WTC11 (cell line): ENCODE results near the gene NBAS. TPM values are rescaled to one million over a fixed set of nuclear protein-coding genes. Genes with fewer than 3 reads are reported as not detected.
"Not testable (repeated sequence)": the region's sequence is repeated elsewhere in the genome, so short reads cannot be mapped to it uniquely, and the experiment has no call there.

Experiments used
- ATAC-seq: fragments of 200-7000 bp; cut with Tn5 transposase; 2 replicates; pipeline ENCODE4 v1.10.0; 2021; ENCODE audit warnings: mild to moderate bottlenecking, moderate library complexity
- CTCF ChIA-PET: fragments of 300-600 bp; sonication (Branson Sonifier 250); formaldehyde crosslinking; loops from one replicate; lab custom pipeline; 2021; ENCODE audit warnings: antibody characterized with exemption; lab: Charles Lee
- POLR2A ChIA-PET: fragments of 350-600 bp; sonication (Branson Sonifier 250); formaldehyde crosslinking; loops from one replicate; lab custom pipeline; 2021; ENCODE audit warnings: antibody characterized with exemption; lab: Charles Lee
- DNase-seq: peaks from one replicate; pipeline ENCODE4 v3.0.0; 2021; ENCODE audit warnings: low spot score
- H3K27ac Mint-ChIP-seq: 2 replicates; pipeline ENCODE4 v1.8.0; 2021; ENCODE audit warnings: mixed read lengths
- H3K27me3 Mint-ChIP-seq: 2 replicates; pipeline ENCODE4 v1.8.0; 2021; ENCODE audit warnings: low read depth, mild to moderate bottlenecking, moderate library complexity, mixed read lengths
- H3K36me3 Mint-ChIP-seq: 2 replicates; pipeline ENCODE4 v1.8.0; 2021; ENCODE audit warnings: mixed read lengths
- H3K4me1 Mint-ChIP-seq: 2 replicates; pipeline ENCODE4 v1.8.0; 2022; ENCODE audit warnings: mixed read lengths
- H3K4me3 Mint-ChIP-seq: 2 replicates; pipeline ENCODE4 v1.8.0; 2021; ENCODE audit warnings: mild to moderate bottlenecking, moderate library complexity, mixed read lengths
- H3K9me3 Mint-ChIP-seq: 2 replicates; pipeline ENCODE4 v1.8.0; 2021; ENCODE audit warnings: mixed read lengths
- FOXK1 ChIP-seq: sonication (generic); formaldehyde crosslinking; IDR thresholded peaks from 2 replicates; pipeline ENCODE4 v1.8.0; 2022; ENCODE audit warnings: mild to moderate bottlenecking, moderate library complexity, missing genetic modification reagents
- JAZF1 ChIP-seq: fragments of 250-450 bp; sonication (Bioruptor Pico); IDR thresholded peaks from 2 replicates; pipeline ENCODE4 v1.9.0; 2021; ENCODE audit warnings: moderate library complexity, mild to moderate bottlenecking, inconsistent platforms
- MXD4 ChIP-seq: fragments of 250-450 bp; sonication (Bioruptor Pico); IDR thresholded peaks from 2 replicates; pipeline ENCODE4 v1.8.0; 2021; ENCODE audit warnings: mild to moderate bottlenecking, moderate library complexity, borderline replicate concordance
- MYBL2 ChIP-seq: sonication (generic); formaldehyde crosslinking; IDR thresholded peaks from 2 replicates; pipeline ENCODE4 v1.8.1; 2023; ENCODE audit warnings: mild to moderate bottlenecking, moderate library complexity, missing genetic modification reagents
- OVOL2 ChIP-seq: fragments of 250-450 bp; sonication (Bioruptor Pico); IDR thresholded peaks from 2 replicates; pipeline ENCODE4 v1.9.0; 2021; ENCODE audit warnings: mild to moderate bottlenecking, borderline replicate concordance
- SMAD4 ChIP-seq: sonication (generic); formaldehyde crosslinking; IDR thresholded peaks from 2 replicates; pipeline ENCODE4 v1.8.0; 2022; ENCODE audit warnings: mild to moderate bottlenecking, missing genetic modification reagents
- SOX15 ChIP-seq: fragments of 250-450 bp; sonication (Bioruptor Pico); IDR thresholded peaks from 2 replicates; pipeline ENCODE4 v1.9.0; 2021; ENCODE audit warnings: mild to moderate bottlenecking
- TCF7 ChIP-seq: sonication (generic); formaldehyde crosslinking; IDR thresholded peaks from 2 replicates; pipeline ENCODE4 v1.8.0; 2022; ENCODE audit warnings: mild to moderate bottlenecking, low read depth, missing genetic modification reagents, moderate library complexity
- TEAD4 ChIP-seq: sonication (generic); formaldehyde crosslinking; IDR thresholded peaks from 2 replicates; pipeline ENCODE4 v1.8.0; 2022; ENCODE audit warnings: mild to moderate bottlenecking, missing genetic modification reagents
- TP53 ChIP-seq: sonication (generic); formaldehyde crosslinking; IDR thresholded peaks from 2 replicates; pipeline ENCODE4 v1.8.1; 2023; ENCODE audit warnings: mild to moderate bottlenecking, missing genetic modification reagents
- ZNF121 ChIP-seq: sonication (generic); formaldehyde crosslinking; IDR thresholded peaks from 2 replicates; pipeline ENCODE4 v1.8.0; 2023; ENCODE audit warnings: missing genetic modification reagents
- ZNF317 ChIP-seq: sonication (generic); formaldehyde crosslinking; IDR thresholded peaks from 2 replicates; pipeline ENCODE4 v1.8.1; 2023; ENCODE audit warnings: low read depth, mild to moderate bottlenecking, moderate library complexity, missing genetic modification reagents, borderline replicate concordance
- ZNF416 ChIP-seq: fragments of 250-450 bp; sonication (Bioruptor Pico); IDR thresholded peaks from 2 replicates; pipeline ENCODE4 v1.9.0; 2021; ENCODE audit warnings: mild to moderate bottlenecking, inconsistent platforms
- total RNA-seq: library from RNA; stranded (reverse); gene quantifications from 3 replicates; pipeline ENCODE4 v1.2.3, GENCODE V29; 2021
- TF ChIP-seq, protein P1 (sequence below): fragments of 250-450 bp; sonication (Bioruptor Pico); IDR thresholded peaks from 2 replicates; pipeline ENCODE4 v1.8.0; 2021; ENCODE audit warnings: mild to moderate bottlenecking
- TF ChIP-seq, protein P2 (sequence below): sonication (generic); formaldehyde crosslinking; IDR thresholded peaks from 2 replicates; pipeline ENCODE4 v1.8.1; 2022; ENCODE audit warnings: missing genetic modification reagents, borderline replicate concordance
- TF ChIP-seq, protein P3 (sequence below): sonication (generic); formaldehyde crosslinking; IDR thresholded peaks from 2 replicates; pipeline ENCODE4 v1.8.0; 2022; ENCODE audit warnings: mild to moderate bottlenecking, missing genetic modification reagents
- TF ChIP-seq, protein P4 (sequence below): fragments of 200-600 bp; IDR thresholded peaks from 2 replicates; pipeline ENCODE4 v1.8.0; 2022; ENCODE audit warnings: antibody characterized with exemption
- TF ChIP-seq, protein P5 (sequence below): sonication (generic); formaldehyde crosslinking; IDR thresholded peaks from 2 replicates; pipeline ENCODE4 v1.8.0; 2022; ENCODE audit warnings: mild to moderate bottlenecking, missing genetic modification reagents
- TF ChIP-seq, protein P6 (sequence below): sonication (generic); formaldehyde crosslinking; IDR thresholded peaks from 2 replicates; pipeline ENCODE4 v1.8.1; 2023; ENCODE audit warnings: mild to moderate bottlenecking, missing genetic modification reagents
- TF ChIP-seq, protein P7 (sequence below): fragments of 250-450 bp; sonication (Bioruptor Pico); IDR thresholded peaks from 2 replicates; pipeline ENCODE4 v2.1.2; 2022; ENCODE audit warnings: mild to moderate bottlenecking, moderate library complexity
- TF ChIP-seq, protein P8 (sequence below): sonication (generic); formaldehyde crosslinking; IDR thresholded peaks from 2 replicates; pipeline ENCODE4 v1.8.1; 2022; ENCODE audit warnings: mild to moderate bottlenecking, moderate library complexity, missing genetic modification reagents

NBAS gene
- total RNA-seq, 1 experiment from 2014 or later, result 32.3 TPM

DNA sequence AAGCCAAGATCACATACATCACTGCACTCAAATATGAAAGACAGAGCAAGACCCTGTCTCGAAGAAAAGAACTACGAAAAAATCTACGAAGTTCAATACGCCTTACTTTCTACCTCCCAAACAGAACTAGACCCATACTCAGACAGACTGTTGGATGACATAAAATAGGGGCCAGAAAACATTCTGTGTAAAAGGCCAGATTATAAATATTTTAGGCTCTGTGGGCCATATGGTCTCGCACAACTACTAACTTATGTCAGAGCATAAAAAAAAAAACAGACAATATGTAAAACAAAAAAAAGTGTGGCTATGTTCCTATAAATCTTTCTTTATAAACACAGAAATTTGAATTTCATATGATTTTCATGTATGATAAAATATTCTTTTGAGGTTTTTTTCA, 40.8 kb downstream of the NBAS start (continued):
- TF ChIP-seq, protein P1, sequence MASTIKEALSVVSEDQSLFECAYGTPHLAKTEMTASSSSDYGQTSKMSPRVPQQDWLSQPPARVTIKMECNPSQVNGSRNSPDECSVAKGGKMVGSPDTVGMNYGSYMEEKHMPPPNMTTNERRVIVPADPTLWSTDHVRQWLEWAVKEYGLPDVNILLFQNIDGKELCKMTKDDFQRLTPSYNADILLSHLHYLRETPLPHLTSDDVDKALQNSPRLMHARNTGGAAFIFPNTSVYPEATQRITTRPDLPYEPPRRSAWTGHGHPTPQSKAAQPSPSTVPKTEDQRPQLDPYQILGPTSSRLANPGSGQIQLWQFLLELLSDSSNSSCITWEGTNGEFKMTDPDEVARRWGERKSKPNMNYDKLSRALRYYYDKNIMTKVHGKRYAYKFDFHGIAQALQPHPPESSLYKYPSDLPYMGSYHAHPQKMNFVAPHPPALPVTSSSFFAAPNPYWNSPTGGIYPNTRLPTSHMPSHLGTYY (CRISPR knock-in tag), result no peak
- TF ChIP-seq, protein P2, sequence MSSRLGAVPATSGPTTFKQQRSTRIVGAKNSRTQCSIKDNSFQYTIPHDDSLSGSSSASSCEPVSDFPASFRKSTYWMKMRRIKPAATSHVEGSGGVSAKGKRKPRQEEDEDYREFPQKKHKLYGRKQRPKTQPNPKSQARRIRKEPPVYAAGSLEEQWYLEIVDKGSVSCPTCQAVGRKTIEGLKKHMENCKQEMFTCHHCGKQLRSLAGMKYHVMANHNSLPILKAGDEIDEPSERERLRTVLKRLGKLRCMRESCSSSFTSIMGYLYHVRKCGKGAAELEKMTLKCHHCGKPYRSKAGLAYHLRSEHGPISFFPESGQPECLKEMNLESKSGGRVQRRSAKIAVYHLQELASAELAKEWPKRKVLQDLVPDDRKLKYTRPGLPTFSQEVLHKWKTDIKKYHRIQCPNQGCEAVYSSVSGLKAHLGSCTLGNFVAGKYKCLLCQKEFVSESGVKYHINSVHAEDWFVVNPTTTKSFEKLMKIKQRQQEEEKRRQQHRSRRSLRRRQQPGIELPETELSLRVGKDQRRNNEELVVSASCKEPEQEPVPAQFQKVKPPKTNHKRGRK (CRISPR knock-in tag), result no peak
- TF ChIP-seq, protein P3, sequence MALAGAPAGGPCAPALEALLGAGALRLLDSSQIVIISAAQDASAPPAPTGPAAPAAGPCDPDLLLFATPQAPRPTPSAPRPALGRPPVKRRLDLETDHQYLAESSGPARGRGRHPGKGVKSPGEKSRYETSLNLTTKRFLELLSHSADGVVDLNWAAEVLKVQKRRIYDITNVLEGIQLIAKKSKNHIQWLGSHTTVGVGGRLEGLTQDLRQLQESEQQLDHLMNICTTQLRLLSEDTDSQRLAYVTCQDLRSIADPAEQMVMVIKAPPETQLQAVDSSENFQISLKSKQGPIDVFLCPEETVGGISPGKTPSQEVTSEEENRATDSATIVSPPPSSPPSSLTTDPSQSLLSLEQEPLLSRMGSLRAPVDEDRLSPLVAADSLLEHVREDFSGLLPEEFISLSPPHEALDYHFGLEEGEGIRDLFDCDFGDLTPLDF (CRISPR knock-in tag), result no peak
- TF ChIP-seq TCF7 (no peak), ZNF416 (no peak), SMAD4 (CRISPR knock-in tag) (no peak), MYBL2 (no peak)

DNA sequence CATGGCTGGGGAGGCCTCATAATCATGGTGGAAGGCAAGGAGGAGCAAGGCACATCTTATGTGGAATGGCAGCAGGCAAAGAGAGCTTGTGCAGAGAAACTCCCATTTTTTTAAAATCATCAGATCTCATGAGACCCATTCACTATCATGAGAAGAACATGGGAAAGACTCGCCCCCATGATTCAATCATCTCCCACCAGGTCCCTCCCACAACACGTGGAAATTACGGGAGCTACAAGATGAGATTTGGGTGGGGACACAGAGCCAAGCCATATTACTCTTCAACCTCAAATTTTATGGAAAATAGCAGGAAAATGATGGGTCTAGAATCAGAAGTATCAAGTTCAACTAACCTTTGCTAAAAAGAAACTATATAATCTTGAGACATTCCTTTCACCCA, 42.4 kb downstream of the NBAS start:
- H3K27ac Mint-ChIP-seq, H3K4me3 Mint-ChIP-seq, ATAC-seq, DNase-seq, H3K4me1 Mint-ChIP-seq, POLR2A ChIA-PET, H3K27me3 Mint-ChIP-seq, H3K36me3 Mint-ChIP-seq, H3K9me3 Mint-ChIP-seq: not testable (repeated sequence)
- CTCF ChIA-PET, result interaction anchor here (0.6 kb wide), 1 partner anchor 1937 kb away, joined by 3 read pairs; no protein-coding TSS in a partner anchor

DNA sequence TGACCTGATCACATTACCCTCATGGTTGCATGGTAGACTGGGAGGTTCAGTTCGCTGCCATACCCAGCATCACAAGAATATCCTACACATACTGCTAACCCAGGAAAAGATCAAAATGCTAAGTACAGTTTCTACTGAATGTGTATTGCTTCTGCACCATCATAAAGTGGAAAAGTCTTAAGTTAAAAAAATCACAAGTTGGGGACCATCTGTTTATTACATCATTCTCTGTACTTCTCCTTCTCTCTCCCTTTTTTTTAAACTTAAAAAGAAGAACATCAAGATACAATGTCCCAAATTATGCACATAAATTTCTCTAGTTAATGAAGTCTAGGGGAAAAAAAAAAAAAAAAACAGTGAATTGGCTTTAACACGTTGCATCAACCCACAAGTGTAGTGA, 43.3 kb downstream of the NBAS start:
- ChIA-PET CTCF (no interaction called here), POLR2A (no interaction called here)
- H3K27me3 Mint-ChIP-seq, result no peaks in the 10 kb centered on the region
- ATAC-seq, result no peak
- H3K36me3 Mint-ChIP-seq, result peaks cover 9% of the 10 kb centered on the region
- no peak overlapping the region for H3K4me3 Mint-ChIP-seq
- H3K27ac Mint-ChIP-seq, result no peak overlapping the region
- H3K4me1 Mint-ChIP-seq, result no peaks in the 10 kb centered on the region
- no peak for DNase-seq
- H3K9me3 Mint-ChIP-seq, result peaks cover 7% of the 10 kb centered on the region
- TF ChIP-seq FOXK1 (CRISPR knock-in tag) (no peak), TEAD4 (CRISPR knock-in tag) (no peak), OVOL2 (CRISPR knock-in tag) (no peak), TP53 (CRISPR knock-in tag) (no peak), JAZF1 (CRISPR knock-in tag) (no peak), MYBL2 (no peak), ZNF121 (CRISPR knock-in tag) (no peak), MXD4 (CRISPR knock-in tag) (no peak), SOX15 (no peak), ZNF317 (CRISPR knock-in tag) (no peak)
- TF ChIP-seq, protein P4, sequence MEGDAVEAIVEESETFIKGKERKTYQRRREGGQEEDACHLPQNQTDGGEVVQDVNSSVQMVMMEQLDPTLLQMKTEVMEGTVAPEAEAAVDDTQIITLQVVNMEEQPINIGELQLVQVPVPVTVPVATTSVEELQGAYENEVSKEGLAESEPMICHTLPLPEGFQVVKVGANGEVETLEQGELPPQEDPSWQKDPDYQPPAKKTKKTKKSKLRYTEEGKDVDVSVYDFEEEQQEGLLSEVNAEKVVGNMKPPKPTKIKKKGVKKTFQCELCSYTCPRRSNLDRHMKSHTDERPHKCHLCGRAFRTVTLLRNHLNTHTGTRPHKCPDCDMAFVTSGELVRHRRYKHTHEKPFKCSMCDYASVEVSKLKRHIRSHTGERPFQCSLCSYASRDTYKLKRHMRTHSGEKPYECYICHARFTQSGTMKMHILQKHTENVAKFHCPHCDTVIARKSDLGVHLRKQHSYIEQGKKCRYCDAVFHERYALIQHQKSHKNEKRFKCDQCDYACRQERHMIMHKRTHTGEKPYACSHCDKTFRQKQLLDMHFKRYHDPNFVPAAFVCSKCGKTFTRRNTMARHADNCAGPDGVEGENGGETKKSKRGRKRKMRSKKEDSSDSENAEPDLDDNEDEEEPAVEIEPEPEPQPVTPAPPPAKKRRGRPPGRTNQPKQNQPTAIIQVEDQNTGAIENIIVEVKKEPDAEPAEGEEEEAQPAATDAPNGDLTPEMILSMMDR, result no peak
- TF ChIP-seq, protein P5, sequence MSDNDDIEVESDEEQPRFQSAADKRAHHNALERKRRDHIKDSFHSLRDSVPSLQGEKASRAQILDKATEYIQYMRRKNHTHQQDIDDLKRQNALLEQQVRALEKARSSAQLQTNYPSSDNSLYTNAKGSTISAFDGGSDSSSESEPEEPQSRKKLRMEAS (CRISPR knock-in tag), result no peak
- TF ChIP-seq, protein P6, sequence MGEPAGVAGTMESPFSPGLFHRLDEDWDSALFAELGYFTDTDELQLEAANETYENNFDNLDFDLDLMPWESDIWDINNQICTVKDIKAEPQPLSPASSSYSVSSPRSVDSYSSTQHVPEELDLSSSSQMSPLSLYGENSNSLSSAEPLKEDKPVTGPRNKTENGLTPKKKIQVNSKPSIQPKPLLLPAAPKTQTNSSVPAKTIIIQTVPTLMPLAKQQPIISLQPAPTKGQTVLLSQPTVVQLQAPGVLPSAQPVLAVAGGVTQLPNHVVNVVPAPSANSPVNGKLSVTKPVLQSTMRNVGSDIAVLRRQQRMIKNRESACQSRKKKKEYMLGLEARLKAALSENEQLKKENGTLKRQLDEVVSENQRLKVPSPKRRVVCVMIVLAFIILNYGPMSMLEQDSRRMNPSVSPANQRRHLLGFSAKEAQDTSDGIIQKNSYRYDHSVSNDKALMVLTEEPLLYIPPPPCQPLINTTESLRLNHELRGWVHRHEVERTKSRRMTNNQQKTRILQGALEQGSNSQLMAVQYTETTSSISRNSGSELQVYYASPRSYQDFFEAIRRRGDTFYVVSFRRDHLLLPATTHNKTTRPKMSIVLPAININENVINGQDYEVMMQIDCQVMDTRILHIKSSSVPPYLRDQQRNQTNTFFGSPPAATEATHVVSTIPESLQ (CRISPR knock-in tag), result no peak
- TF ChIP-seq, protein P1 (CRISPR knock-in tag), result no peak
- TF ChIP-seq, protein P3 (CRISPR knock-in tag), result no peak
- TF ChIP-seq, protein P7, sequence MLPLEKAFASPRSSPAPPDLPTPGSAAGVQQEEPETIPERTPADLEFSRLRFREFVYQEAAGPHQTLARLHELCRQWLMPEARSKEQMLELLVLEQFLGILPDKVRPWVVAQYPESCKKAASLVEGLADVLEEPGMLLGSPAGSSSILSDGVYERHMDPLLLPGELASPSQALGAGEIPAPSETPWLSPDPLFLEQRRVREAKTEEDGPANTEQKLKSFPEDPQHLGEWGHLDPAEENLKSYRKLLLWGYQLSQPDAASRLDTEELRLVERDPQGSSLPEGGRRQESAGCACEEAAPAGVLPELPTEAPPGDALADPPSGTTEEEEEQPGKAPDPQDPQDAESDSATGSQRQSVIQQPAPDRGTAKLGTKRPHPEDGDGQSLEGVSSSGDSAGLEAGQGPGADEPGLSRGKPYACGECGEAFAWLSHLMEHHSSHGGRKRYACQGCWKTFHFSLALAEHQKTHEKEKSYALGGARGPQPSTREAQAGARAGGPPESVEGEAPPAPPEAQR, result no peak
- TF ChIP-seq, protein P8, sequence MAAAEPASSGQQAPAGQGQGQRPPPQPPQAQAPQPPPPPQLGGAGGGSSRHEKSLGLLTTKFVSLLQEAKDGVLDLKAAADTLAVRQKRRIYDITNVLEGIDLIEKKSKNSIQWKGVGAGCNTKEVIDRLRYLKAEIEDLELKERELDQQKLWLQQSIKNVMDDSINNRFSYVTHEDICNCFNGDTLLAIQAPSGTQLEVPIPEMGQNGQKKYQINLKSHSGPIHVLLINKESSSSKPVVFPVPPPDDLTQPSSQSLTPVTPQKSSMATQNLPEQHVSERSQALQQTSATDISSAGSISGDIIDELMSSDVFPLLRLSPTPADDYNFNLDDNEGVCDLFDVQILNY (CRISPR knock-in tag), result no peak
